Duodenal mucosa (tissue), 2 donors: Measurements from ENCODE around the gene ATRN.

Source experiments
- H3K27ac ChIP-seq: one replicate; pipeline ENCODE4 v1.7.0; 2013; ENCODE audit warnings: low read depth, low read length
- H3K27me3 ChIP-seq, 2 donors: one replicate each; pipeline ENCODE4 v1.7.0; 2013; ENCODE audit warnings: low read length in 2 of 2, control low read depth in 1 of 2; ENCODE audit not compliant: insufficient read depth in 2 of 2, control insufficient read depth in 1 of 2
- H3K36me3 ChIP-seq, 2 donors: one replicate each; pipeline ENCODE4 v1.7.0; 2013; ENCODE audit warnings: low read length in 2 of 2, control low read depth in 1 of 2; ENCODE audit not compliant: insufficient read depth in 2 of 2, control insufficient read depth in 1 of 2
- H3K4me1 ChIP-seq, 2 donors: one replicate each; pipeline ENCODE4 v1.7.0; 2013; ENCODE audit warnings: low read length in 2 of 2, control low read depth in 1 of 2; ENCODE audit not compliant: insufficient read depth in 2 of 2, control insufficient read depth in 1 of 2
- H3K4me3 ChIP-seq, 2 donors: one replicate each; pipeline ENCODE4 v1.7.0; 2013; ENCODE audit warnings: low read length in 2 of 2, low read depth in 1 of 2
- H3K9ac ChIP-seq, 2 donors: one replicate each; pipeline ENCODE4 v1.7.0; 2013; ENCODE audit warnings: low read length in 2 of 2, low read depth in 1 of 2
- H3K9me3 ChIP-seq, 2 donors: one replicate each; pipeline ENCODE4 v1.7.0; 2013; ENCODE audit warnings: low read length in 2 of 2, control low read depth in 1 of 2; ENCODE audit not compliant: control insufficient read depth in 1 of 2

ATRN gene

DNA sequence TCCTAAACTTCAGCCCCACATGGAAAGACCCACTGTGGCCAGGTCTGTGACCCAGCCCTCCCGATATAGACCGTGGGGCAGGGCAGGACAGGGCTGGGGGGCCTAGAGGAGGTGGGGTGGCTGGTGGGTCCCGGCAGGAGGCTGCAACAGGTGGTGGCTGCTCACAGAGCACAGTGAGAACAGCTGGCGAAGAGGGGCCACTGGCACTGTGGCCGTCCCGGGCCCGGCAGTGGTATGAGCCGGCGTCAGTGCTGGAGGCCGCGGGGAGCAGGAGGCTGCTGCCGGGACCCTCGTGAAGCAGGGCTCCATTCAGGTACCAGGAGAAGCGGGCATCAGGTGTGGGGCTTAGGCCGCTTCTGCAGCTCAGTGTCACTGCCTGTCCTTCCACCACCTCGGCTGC, 228.2 kb downstream of the ATRN start:
- H3K36me3 ChIP-seq, result no peaks in the 10 kb centered on the region
- H3K9ac ChIP-seq, result no peak overlapping the region
- no peaks in the 10 kb centered on the region for H3K27me3 ChIP-seq
- H3K9me3 ChIP-seq, result peaks cover 0 to 5% of the 10 kb centered on the region in 2 donors
- no peak overlapping the region for H3K27ac ChIP-seq
- H3K4me1 ChIP-seq, result no peaks in the 10 kb centered on the region
- no peak overlapping the region for H3K4me3 ChIP-seq
